ENCODE measurements around the gene KIAA1958. TPM values are rescaled to one million over a fixed set of nuclear protein-coding genes. Genes with fewer than 3 reads are reported as not detected.

KIAA1958 gene
- total and polyA plus RNA-seq, 2 experiments from 2014 or later = 9.9 to 20.1 TPM

- no peaks in the 10 kb centered on the region for H3K9me3 ChIP-seq (ENCODE audit: low read depth)
- DNase-seq (ENCODE audit: low read depth in 1 of 2, low spot score in 1 of 2) = no peak
- no peak overlapping the region for H3K4me3 ChIP-seq
- TF ChIP-seq CTCF (IDR thresholded peaks at IDR 0.05; ENCODE audit: low read depth, low read length) = no peak
- no peak overlapping the region for H3K27ac ChIP-seq
- H3K4me1 ChIP-seq (ENCODE audit: low read depth) = peaks cover 19% of the 10 kb centered on the region
- H3K27me3 ChIP-seq = no peaks in the 10 kb centered on the region
- no peaks in the 10 kb centered on the region for H3K36me3 ChIP-seq
These were observed 2.0 kb upstream of the KIAA1958 start for GRCh38 chr9:112484607-112485006.

GRCh38 chr9:112485574-112485973, 1.1 kb upstream of the KIAA1958 start:
- no peak for DNase-seq (ENCODE audit: low read depth in 1 of 2, low spot score in 1 of 2)
- H3K4me3 ChIP-seq = peak overlapping the region; percentile 100
- H3K27ac ChIP-seq = no peak overlapping the region
- no peaks in the 10 kb centered on the region for H3K27me3 ChIP-seq
- peaks cover 25% of the 10 kb centered on the region for H3K4me1 ChIP-seq (ENCODE audit: low read depth)
- no peak for TF ChIP-seq CTCF (IDR thresholded peaks at IDR 0.05; ENCODE audit: low read depth, low read length)
- no peaks in the 10 kb centered on the region for H3K36me3 ChIP-seq
- H3K9me3 ChIP-seq (ENCODE audit: low read depth) = no peaks in the 10 kb centered on the region

- Histone ChIP-seq H3K27ac (peak overlapping the region; percentile 98), H3K4me1 (ENCODE audit: low read depth) (peaks cover 25% of the 10 kb centered on the region), H3K4me3 (peak overlapping the region; percentile 100), H3K27me3 (no peaks in the 10 kb centered on the region), H3K36me3 (no peaks in the 10 kb centered on the region), H3K9me3 (ENCODE audit: low read depth) (no peaks in the 10 kb centered on the region)
- no peak for TF ChIP-seq CTCF (IDR thresholded peaks at IDR 0.05; ENCODE audit: low read depth, low read length)
- peak; percentile 53 to 66 for DNase-seq (ENCODE audit: low read depth in 1 of 2, low spot score in 1 of 2)
These were observed 576 bp downstream of the KIAA1958 start for GRCh38 chr9:112487008-112487798.

GRCh38 chr9:112487799-112488340, 1.2 kb downstream of the KIAA1958 start:
- Histone ChIP-seq H3K27ac (peak overlapping the region; percentile 98), H3K27me3 (no peaks in the 10 kb centered on the region), H3K4me3 (peak overlapping the region; percentile 100), H3K9me3 (ENCODE audit: low read depth) (no peaks in the 10 kb centered on the region), H3K4me1 (ENCODE audit: low read depth) (peaks cover 25% of the 10 kb centered on the region), H3K36me3 (no peaks in the 10 kb centered on the region)
- no peak for TF ChIP-seq CTCF (IDR thresholded peaks at IDR 0.05; ENCODE audit: low read depth, low read length)
- peak in 1 of 2 donors; percentile 29 for DNase-seq (ENCODE audit: low read depth in 1 of 2, low spot score in 1 of 2)

- no peaks in the 10 kb centered on the region for H3K27me3 ChIP-seq
- DNase-seq (ENCODE audit: low read depth in 1 of 2, low spot score in 1 of 2) = peak in 1 of 2 donors; percentile 58
- no peak for TF ChIP-seq CTCF (IDR thresholded peaks at IDR 0.05; ENCODE audit: low read depth, low read length)
- peak overlapping the region; percentile 100 for H3K4me3 ChIP-seq
- H3K27ac ChIP-seq = peak overlapping the region; percentile 47
- peaks cover 25% of the 10 kb centered on the region for H3K4me1 ChIP-seq (ENCODE audit: low read depth)
- no peaks in the 10 kb centered on the region for H3K9me3 ChIP-seq (ENCODE audit: low read depth)
- no peaks in the 10 kb centered on the region for H3K36me3 ChIP-seq
These were observed 2.5 kb downstream of the KIAA1958 start for GRCh38 chr9:112489039-112489546.

All from cardiac muscle cell (in vitro differentiated cells and primary cell).